ENCODE results near the gene SLC9A1.
"Not testable (repeated sequence)": the region's sequence is repeated elsewhere in the genome, so short reads cannot be mapped to it uniquely, and the experiment has no call there.

SLC9A1 gene

DNA sequence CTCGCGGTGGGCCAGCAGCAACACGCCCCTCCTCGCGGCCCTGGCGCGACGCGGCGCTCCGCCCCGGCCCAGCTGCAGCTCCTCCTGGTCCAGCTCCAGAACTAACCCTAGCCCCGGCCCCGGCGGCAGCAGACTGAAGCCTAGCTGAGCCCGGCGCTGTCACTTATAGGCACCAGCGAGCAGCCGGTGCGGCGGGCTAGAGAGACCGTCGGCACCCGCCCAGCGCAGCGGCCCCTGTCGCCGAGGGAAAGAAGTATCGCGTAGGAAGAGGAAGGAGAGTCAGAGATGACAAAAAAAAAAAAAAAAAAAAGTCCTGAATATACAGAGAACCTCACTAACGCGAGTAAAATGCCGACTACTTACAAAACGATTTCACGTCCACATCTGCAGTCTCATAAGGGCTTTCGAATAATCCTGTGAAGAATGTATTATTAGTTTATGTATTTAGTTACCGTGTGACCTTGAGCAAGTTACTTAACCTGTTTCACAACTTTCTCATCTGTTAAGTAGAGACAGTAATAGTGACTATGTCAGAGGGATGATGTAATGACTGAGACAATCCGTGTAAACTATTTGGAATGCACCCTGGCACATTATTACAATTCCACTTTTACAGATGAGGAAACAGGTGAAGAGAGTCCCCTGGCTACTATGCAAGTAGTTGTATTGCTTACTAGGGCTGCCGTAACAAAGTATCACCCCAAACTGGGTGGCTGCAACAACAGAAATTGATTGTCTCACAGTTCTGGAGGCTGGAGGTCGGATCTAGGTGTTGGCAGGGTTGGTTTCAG, at the start of gene SLC9A1:
Gene SLC9A1 (minus strand): TSS at position 135 of the 791 bp plus-strand sequence. CDS start 791 bp downstream, outside the sequence.
- peak; percentile 91 for DNase-seq

DNA sequence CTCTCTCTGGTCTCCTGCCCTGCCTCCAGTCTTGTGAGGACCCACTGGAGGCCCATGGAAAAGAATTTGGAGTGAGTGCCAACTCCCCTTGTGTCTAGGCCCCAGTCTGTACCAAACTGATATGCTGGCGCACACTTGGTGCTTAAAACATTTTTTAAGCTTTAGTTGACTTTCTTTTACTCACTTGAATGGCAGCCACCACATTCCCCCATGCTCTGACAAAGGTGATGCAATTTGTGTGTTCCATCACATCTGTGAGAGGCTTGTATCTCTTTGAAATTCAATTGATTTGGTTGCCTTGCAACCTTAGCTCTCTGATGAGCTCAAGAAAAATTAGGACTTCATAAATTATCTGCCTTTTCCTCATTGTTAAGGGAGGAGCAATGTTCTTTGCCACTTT, 49.0 kb upstream of the SLC9A1 start:
- DNase-seq = no peak

- DNase-seq = no peak
These were observed 46.4 kb upstream of the SLC9A1 start for GRCh38 chr1:27201295-27201694.

DNA sequence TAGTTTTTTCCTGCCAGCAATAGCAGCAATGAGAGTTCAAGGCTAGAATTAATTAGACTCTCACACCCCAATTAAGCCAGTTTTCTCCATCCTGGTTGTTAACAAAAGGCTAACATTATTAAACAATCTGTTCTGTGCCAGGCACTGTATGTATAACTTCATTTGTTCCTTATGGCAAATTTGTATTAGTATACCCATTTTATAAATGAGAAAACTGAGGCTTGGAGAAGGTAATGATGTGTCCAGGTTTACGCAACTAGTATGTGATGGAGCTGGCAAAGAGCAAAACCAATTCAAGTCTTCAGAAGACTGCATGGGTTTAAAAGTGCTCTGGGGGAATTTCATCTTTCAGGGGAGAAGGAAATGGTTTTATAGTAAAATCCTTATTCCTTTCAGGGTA, 38.3 kb upstream of the SLC9A1 start:
- no peak for DNase-seq

- DNase-seq = no peak
These were observed 37.2 kb upstream of the SLC9A1 start for GRCh38 chr1:27192039-27192529.

DNA sequence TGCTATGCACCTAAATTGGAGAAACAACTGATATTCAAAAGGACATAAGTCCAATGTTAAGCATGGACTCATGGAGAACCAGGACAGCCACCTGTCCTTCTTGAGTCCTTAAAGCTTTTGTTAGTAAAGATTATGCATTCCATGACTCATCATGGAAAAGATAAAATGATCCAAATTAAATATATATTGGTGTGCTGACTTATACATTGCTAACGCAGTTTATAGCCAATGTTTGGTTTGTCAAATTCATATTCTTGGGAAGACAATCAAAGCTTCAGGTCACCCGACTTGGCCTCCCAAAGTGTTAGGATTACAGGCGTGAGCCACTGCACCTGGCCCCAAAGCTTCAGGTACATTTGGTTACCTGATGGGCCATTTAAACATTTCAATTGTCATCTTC, 29.7 kb upstream of the SLC9A1 start:
- not testable (repeated sequence) for DNase-seq

DNA sequence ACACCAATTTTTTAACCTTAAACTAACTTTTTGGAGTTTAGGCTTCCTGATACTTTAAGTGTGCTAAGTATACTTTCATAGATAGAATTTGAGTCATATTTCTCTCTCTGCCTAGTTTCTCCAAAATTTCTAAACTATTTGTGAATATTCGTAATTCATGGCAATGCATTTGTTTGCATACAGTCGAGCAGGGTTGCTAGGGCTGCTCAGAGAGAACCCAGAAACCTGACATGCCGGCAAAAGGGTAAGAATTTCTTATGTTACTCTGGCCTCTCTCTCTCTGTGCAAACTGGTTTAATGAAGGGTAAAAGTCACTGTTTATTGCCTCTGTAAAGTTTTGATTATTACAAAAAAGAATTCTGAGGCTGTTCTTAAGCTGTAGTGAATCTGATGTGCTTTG, 25.1 kb upstream of the SLC9A1 start:
- DNase-seq = no peak

- no peak for DNase-seq
These were observed 24.5 kb upstream of the SLC9A1 start for GRCh38 chr1:27179379-27179778.

DNA sequence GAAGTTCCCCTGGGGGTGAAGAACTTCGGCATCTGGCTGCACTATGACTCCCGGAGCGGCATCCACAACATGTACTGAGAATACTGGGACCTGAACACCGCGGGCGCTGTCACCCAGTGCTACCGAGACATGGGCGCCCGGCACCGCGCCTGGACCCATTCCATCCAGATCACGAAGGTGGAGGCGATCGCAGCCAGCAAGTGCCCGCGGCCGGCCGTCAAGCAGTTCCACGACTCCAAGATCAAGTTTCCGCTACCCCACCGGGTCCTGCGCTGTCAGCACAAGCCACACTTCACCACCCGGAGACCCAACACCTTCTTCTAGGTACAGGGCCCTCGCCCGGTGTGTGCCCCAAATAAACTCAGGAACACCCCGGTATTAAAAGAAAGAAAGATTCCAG, 22.0 kb upstream of the SLC9A1 start:
- no peak for DNase-seq

DNA sequence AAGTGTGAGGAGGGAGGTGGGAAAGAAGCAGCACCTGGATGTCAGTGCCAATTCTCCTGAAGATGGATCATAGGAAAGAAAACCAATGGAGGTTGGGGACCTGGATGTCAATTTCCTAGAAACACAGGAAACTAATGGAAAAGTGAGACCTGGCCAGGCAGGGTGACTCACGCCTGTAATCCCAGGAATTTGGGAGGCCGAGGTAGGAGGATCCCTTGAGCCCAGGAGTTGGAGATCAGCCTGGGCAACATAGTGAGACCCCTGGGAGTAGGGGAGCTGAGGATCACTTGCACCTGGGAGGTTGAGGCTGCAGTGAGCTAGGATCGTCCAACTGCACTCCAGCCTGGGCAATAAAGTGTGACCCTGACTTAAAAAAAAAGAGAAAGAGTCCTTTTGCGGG, 21.4 kb upstream of the SLC9A1 start:
- no peak for DNase-seq

GRCh38 chr1:27172992-27173391, 18.1 kb upstream of the SLC9A1 start:
- not testable (repeated sequence) for DNase-seq

- no peak for DNase-seq
These were observed 12.0 kb upstream of the SLC9A1 start for GRCh38 chr1:27166929-27167328.

- DNase-seq = no peak
These were observed 11.5 kb upstream of the SLC9A1 start for GRCh38 chr1:27166351-27166802.

DNA sequence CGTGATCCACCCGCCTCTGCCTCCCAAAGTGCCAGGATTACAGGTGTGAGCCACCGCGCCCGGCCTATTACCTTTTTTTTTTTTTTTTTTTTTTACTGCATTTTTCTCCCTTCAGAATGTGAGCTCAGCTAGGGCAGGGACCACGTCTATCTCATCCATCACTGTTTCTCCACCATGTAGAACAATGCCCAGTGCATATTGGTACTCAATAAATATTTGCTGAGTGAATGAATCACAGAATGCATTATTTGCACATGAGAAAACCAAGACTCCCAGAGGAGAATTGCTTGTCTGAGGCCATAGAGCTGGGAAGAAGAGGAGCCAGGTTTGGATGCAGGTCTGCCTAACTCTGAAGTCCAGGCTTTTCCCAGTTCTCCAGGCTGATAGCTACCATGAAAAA, 8.2 kb upstream of the SLC9A1 start:
- no peak for DNase-seq

- no peak for DNase-seq
These were observed 7.2 kb upstream of the SLC9A1 start for GRCh38 chr1:27162090-27162489.

- DNase-seq = no peak
These were observed 6.7 kb upstream of the SLC9A1 start for GRCh38 chr1:27161594-27161993.

DNA sequence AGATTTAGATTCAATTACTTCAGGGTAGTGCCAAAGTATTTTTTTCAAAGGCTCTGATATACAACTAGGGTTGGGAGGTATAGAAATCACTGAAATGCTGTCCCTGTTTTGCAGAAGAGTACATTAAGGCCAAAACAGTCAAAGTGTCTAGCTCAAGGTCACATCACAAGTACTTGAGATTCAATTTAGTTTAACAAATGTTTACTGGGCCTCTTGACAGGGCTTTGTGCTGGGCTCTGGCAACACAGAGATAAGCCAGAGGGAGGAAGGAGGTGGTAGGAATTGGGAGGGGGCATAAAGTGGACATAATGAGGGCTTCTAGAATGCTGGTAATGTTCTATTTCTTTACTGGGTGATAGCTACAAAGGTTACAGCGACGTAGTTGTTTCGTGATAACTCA, 2.3 kb upstream of the SLC9A1 start:
- DNase-seq = no peak

GRCh38 chr1:27154469-27154990, 395 bp downstream of the SLC9A1 start:
- no peak for DNase-seq

GRCh38 chr1:27153927-27154358, 982 bp downstream of the SLC9A1 start:
- DNase-seq = no peak

DNA sequence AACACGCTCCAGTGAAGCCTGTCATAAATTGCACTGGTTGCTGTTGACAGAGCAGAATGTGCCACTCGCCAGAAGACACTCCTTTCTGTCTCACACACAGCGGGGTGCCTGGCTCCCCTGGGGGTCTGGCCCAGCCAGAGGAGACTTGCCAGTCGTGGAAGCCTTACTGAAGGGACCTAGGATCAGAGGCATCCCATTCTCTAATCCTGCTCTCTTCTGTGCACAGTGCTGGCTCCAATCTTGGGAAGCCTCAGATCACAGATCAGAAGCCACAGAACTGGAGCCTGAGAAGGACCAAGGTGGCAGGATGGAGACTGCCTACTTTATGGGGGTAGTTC, 1.4 kb downstream of the SLC9A1 start:
- peak; percentile 44 for DNase-seq

- DNase-seq = no peak
These were observed 1.9 kb downstream of the SLC9A1 start for GRCh38 chr1:27152829-27153548.

DNA sequence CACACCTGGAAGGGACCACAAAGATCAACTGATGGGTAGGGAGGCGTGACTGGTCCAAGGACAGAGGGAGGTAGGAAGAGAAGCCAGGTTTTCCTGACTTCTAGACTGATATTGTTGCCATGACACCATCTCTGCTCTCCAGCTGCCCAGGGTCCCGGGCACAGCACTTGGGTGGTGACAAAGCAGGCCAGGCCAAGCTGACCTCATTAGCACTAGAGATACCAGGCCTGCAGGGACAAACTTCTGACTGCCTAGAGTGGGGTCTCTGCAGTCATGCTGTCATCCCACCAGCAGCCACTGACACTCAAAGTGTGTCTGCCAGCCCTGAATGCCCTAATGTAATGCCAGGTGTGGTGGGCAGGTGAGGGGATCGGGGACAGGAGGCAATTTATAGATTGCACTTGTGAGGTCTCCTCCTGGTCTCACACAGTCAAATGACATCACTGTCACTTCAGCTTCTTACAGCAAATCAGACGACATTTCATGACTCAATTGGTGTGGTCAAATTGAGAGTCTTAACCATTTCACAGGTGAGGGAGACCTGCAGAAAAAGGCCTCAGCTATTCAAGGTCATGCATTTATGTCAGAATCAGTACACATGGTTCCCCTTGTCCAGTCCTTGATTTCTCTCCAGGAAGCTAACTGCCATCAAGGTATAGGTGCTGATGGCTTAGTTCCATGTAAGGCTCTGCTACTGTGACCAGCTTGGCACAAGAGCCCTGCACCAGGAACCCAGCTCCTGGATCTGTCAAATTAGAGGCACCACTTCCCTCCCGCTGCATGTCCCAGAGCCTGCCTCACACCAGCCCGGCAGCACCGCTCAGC, 2.7 kb downstream of the SLC9A1 start:
- DNase-seq = no peak

GRCh38 chr1:27150641-27151040, 4.3 kb downstream of the SLC9A1 start:
- DNase-seq = no peak
